Left ventricle myocardium inferior (tissue), 1 donor: ENCODE results near the gene COL4A2. TPM values are rescaled to one million over a fixed set of nuclear protein-coding genes. Genes with fewer than 3 reads are reported as not detected.
A peak's percentile ranks its signal among the peaks of the same experiment; 100 is the strongest.
"Not testable (repeated sequence)": the region's sequence is repeated elsewhere in the genome, so short reads cannot be mapped to it uniquely, and the experiment has no call there.

Experiments used
- DNase-seq: peaks from one replicate; pipeline ENCODE4 v3.0.0-alpha.2; 2020
- H3K27ac ChIP-seq: fragments of 200-600 bp; replicated peaks from 2 replicates; pipeline ENCODE4 v1.8.0; 2021
- H3K27me3 ChIP-seq: fragments of 200-600 bp; 2 replicates; pipeline ENCODE4 v1.8.0; 2021; ENCODE audit warnings: low read depth
- H3K36me3 ChIP-seq: fragments of 200-600 bp; 2 replicates; pipeline ENCODE4 v1.8.0; 2021
- H3K4me1 ChIP-seq: fragments of 200-600 bp; 2 replicates; pipeline ENCODE4 v1.8.0; 2021
- H3K4me3 ChIP-seq: fragments of 200-600 bp; 2 replicates; pipeline ENCODE4 v1.8.0; 2021; ENCODE audit warnings: mild to moderate bottlenecking, moderate library complexity
- H3K9me3 ChIP-seq: fragments of 200-600 bp; replicated peaks from 2 replicates; pipeline ENCODE4 v1.8.0; 2021
- intact Hi-C: fragments of 100-400 bp; cut with micrococcal nuclease; formaldehyde crosslinking; loops from one replicate; pipeline ENCODE4 v1.11.0; 2022
- total RNA-seq: library from RNA; stranded (reverse); fragmentation: NEBNext Ultra II Directional; extraction: Animal tissue kit (Norgen Biotek cat#: 25700); gene quantifications from one replicate; pipeline ENCODE4 v1.2.1, GENCODE V29; 2021
- TF ChIP-seq, protein P1 (sequence below): fragments of 200-600 bp; IDR thresholded peaks from 2 replicates; pipeline ENCODE4 v1.8.0; 2021; ENCODE audit warnings: antibody characterized with exemption, mild to moderate bottlenecking, borderline replicate concordance
- donor health status: DM: no; HTN: yes; CAD: no; lungs with severe emphysema.

Gene COL4A2
- total RNA-seq, 1 donor from 2014 or later = 117 TPM

GRCh38 chr13:110391273-110391672, 84.2 kb downstream of the COL4A2 start:
- H3K4me3 ChIP-seq = no peak overlapping the region
- no peaks in the 10 kb centered on the region for H3K27me3 ChIP-seq
- peak overlapping the region; percentile 62 for H3K27ac ChIP-seq
- intact Hi-C loops = no loop called here
- H3K9me3 ChIP-seq = no peaks in the 10 kb centered on the region
- no peak for DNase-seq
- TF ChIP-seq, protein P1, sequence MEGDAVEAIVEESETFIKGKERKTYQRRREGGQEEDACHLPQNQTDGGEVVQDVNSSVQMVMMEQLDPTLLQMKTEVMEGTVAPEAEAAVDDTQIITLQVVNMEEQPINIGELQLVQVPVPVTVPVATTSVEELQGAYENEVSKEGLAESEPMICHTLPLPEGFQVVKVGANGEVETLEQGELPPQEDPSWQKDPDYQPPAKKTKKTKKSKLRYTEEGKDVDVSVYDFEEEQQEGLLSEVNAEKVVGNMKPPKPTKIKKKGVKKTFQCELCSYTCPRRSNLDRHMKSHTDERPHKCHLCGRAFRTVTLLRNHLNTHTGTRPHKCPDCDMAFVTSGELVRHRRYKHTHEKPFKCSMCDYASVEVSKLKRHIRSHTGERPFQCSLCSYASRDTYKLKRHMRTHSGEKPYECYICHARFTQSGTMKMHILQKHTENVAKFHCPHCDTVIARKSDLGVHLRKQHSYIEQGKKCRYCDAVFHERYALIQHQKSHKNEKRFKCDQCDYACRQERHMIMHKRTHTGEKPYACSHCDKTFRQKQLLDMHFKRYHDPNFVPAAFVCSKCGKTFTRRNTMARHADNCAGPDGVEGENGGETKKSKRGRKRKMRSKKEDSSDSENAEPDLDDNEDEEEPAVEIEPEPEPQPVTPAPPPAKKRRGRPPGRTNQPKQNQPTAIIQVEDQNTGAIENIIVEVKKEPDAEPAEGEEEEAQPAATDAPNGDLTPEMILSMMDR = no peak
- H3K4me1 ChIP-seq = peaks cover 94% of the 10 kb centered on the region
- H3K36me3 ChIP-seq = no peaks in the 10 kb centered on the region

- TF ChIP-seq, protein P1 = no peak
- no peak overlapping the region for H3K4me3 ChIP-seq
- H3K36me3 ChIP-seq = no peaks in the 10 kb centered on the region
- no peaks in the 10 kb centered on the region for H3K9me3 ChIP-seq
- peak overlapping the region; percentile 62 for H3K27ac ChIP-seq
- peaks cover 97% of the 10 kb centered on the region for H3K4me1 ChIP-seq
- DNase-seq = no peak
- H3K27me3 ChIP-seq = no peaks in the 10 kb centered on the region
- intact Hi-C loops = no loop called here
Measured at GRCh38 chr13:110392510-110393240, 85.6 kb downstream of the COL4A2 start.

DNA sequence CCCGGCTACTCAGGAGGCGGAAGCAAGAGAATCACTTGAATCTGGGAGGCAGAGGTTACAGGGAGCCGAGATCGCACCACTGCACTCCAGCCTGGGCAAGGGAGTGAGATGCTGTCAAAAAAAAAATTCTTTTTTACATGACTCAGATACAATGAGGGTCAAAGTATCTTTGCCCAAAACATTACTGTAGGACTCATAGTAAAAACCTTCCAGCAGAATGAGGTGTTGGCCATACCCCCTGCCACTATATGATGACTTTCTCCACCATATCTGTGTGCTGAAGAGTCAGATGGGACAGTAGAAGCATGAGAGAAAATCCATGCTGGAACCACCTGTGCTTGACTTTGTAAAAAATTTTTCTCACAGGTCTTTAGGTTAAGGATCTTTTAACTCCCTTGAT, 86.7 kb downstream of the COL4A2 start:
- Histone ChIP-seq H3K9me3 (no peaks in the 10 kb centered on the region), H3K27me3 (no peaks in the 10 kb centered on the region), H3K4me3 (no peak overlapping the region), H3K36me3 (no peaks in the 10 kb centered on the region), H3K27ac (peak overlapping the region; percentile 86), H3K4me1 (peaks cover 97% of the 10 kb centered on the region)
- DNase-seq = no peak
- TF ChIP-seq, protein P1 = no peak
- intact Hi-C loops = no loop called here

- peaks cover 97% of the 10 kb centered on the region for H3K4me1 ChIP-seq
- H3K4me3 ChIP-seq = no peak overlapping the region
- intact Hi-C loops = no loop called here
- no peak for DNase-seq
- no peaks in the 10 kb centered on the region for H3K9me3 ChIP-seq
- TF ChIP-seq, protein P1 = no peak
- H3K27me3 ChIP-seq = no peaks in the 10 kb centered on the region
- no peaks in the 10 kb centered on the region for H3K36me3 ChIP-seq
- H3K27ac ChIP-seq = peak overlapping the region; percentile 86
Measured at GRCh38 chr13:110394371-110394841, 87.3 kb downstream of the COL4A2 start.

- H3K36me3 ChIP-seq, H3K4me3 ChIP-seq, H3K27me3 ChIP-seq, intact Hi-C loops, DNase-seq, H3K9me3 ChIP-seq: not testable (repeated sequence)
- Histone ChIP-seq H3K27ac (peak overlapping the region; percentile 86), H3K4me1 (peaks cover 97% of the 10 kb centered on the region)
Measured at GRCh38 chr13:110395616-110396015, 88.5 kb downstream of the COL4A2 start.

DNA sequence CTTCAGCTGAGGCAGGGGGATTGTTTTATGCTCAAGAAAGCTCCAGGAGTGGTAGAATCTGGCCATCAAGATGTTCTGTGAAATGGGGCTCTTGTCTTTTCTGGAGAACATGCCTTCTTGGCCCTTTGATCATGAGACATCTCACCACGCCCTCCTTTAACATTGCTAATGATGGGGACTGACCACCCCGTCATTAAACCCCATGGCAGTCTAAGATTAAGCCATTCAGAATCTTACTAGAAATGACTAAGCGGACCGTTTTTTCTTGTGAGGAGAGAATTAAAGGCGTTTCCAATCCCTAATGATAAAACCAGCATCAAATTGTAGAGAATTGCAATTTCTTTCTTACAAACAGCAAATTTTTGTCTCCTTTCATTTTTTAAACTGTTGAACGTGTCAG, 89.4 kb downstream of the COL4A2 start:
- peaks cover 98% of the 10 kb centered on the region for H3K4me1 ChIP-seq
- H3K9me3 ChIP-seq = no peaks in the 10 kb centered on the region
- peak overlapping the region; percentile 86 for H3K27ac ChIP-seq
- TF ChIP-seq, protein P1 = no peak
- no peaks in the 10 kb centered on the region for H3K36me3 ChIP-seq
- DNase-seq = no peak
- H3K4me3 ChIP-seq = peak overlapping the region; percentile 38
- no peaks in the 10 kb centered on the region for H3K27me3 ChIP-seq
- intact Hi-C loops = no loop called here
